HG02642 (cell line): ENCODE measurements around the gene TCTN3.
A peak's percentile ranks its signal among the peaks of the same experiment; 100 is the strongest.
"Not testable (repeated sequence)": the region's sequence is repeated elsewhere in the genome, so short reads cannot be mapped to it uniquely, and the experiment has no call there.

Experiments
- ATAC-seq: cut with Tn5 transposase; IDR thresholded peaks from one replicate; pipeline ENCODE4 v1.9.1; 2021; ENCODE audit warnings: mild to moderate bottlenecking; ENCODE audit not compliant: unreplicated experiment, poor library complexity

Gene TCTN3

DNA sequence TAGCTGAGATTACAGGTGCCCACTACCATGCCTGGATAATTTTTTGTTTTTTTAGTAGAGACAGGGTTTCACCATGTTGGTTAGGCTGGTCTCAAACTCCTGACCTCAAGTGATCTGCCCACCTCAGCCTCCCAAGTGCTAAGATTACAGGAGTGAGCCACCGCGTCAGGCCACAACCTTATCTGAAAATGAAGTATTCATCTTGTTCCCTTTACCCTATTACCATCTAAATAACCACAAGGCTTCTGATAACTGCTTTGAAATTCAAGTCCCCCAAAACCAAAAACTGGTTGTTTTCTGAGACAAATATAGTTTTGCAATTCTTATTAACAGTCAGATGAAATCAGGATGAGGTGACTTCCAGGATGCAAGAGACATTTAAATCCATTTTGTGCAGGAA, 2.4 kb downstream of the TCTN3 start:
- ATAC-seq: no peak

GRCh38 chr10:95688648-95689047, 5.1 kb downstream of the TCTN3 start:
- ATAC-seq: no peak

- ATAC-seq: no peak
These were observed 9.8 kb downstream of the TCTN3 start for GRCh38 chr10:95683966-95684365.

DNA sequence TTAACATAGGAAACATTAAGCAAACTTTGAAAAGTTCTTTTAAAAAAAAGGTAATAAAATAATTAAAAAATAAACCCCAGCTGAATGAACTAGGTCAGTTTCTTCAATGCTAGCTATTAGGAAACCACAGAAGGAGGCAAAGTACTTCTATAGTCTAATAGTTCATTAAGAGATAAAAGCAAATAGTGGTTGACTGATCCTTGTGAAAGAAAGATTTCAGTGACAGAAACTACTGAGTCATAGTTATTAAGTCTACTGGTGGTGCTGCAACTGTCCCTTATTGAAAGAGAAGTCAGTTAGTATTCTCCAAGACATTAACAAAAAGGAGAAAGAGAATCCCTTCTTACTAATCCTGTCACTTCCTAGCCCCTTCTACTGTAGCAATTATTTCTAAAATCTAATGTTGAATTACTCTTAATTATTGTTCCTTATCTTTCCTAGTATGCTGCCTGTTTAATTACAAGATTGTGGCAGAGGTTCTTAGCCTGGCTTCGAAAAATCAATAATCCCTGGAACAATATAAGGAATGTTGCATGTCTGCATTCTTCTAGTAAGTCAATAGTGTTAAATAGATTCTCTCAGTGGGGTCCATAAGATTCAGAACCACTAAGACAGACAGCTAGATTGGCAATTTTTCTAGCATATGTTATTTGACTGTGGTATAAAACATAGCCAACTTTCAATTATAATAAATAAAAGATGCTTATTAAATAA, 18.2 kb downstream of the TCTN3 start:
- ATAC-seq: no peak

DNA sequence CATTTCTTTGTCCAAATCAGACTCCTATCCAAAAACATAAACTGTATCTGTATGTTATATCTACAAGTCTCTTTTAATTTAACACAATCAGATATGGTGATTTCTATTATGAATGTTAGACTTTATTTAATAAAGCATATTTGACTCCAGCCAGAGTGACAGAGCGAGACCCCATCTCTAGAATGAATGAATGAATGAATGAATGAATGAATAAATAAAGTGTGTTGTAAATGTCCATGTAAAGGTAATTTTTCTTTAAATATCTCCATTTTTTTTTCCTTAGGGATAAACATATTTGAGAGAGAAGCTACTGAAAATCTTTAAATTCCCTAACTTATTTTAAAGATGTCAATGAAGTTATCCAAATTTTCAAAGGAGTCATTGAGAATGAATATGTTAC, 19.1 kb downstream of the TCTN3 start:
- ATAC-seq: no peak

- ATAC-seq: not testable (repeated sequence)
These were observed 21.1 kb downstream of the TCTN3 start for GRCh38 chr10:95672641-95673040.

GRCh38 chr10:95664543-95664942, 29.2 kb downstream of the TCTN3 start:
- ATAC-seq: no peak

GRCh38 chr10:95663496-95663895, 30.2 kb downstream of the TCTN3 start:
- ATAC-seq: no peak

GRCh38 chr10:95661818-95662217, 31.9 kb downstream of the TCTN3 start:
- ATAC-seq: no peak

DNA sequence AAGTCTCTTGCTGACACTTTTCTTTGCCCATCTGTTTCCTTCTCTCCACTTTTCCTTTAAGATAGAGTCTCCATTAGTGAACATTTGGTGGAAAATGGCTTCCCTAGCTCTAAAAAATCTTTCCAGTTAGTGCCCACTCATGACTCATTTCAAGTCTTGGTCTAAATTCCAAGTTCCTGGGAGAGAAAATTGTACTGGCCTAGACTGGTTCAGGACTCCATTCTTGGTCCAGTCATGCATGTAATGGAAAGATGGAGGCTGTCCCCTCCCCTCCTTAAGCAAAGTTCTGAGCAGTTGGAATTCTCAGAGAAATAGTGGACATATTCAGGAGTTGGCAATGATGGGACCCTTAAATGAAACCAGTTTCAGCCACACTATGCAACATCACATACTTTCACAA, 33.4 kb downstream of the TCTN3 start:
- ATAC-seq: no peak

DNA sequence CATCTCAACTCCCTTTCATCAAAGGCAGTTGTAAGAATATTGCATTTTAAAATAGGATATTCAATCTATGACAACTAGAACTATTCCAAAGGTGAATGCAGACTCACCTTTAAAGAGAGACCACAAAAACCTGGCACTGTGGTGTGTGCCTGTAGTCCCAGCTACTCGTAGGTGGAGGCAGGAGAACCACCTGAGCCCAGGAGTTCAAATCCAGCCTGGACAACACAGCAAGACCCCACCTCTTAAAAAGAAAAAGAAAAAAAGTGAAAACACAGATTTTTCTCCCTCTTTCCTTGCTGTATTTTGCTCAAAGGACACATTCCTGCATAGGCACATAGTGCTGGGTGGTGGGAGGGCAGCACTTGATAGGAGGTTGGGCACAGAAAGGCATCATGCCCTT, 36.5 kb downstream of the TCTN3 start:
- ATAC-seq: no peak

- ATAC-seq: peak; percentile 93
These were observed 37.2 kb downstream of the TCTN3 start, which contains the start of gene ALDH18A1 for GRCh38 chr10:95656291-95657164. Gene ALDH18A1 (minus strand): TSS chr10:95656711. CDS start chr10:95653377, 3,334 bp downstream.

- ATAC-seq: peak; percentile 14
These were observed 38.0 kb downstream of the TCTN3 start for GRCh38 chr10:95655571-95656290.

- no peak for ATAC-seq
These were observed 39.8 kb downstream of the TCTN3 start for GRCh38 chr10:95653895-95654294.

DNA sequence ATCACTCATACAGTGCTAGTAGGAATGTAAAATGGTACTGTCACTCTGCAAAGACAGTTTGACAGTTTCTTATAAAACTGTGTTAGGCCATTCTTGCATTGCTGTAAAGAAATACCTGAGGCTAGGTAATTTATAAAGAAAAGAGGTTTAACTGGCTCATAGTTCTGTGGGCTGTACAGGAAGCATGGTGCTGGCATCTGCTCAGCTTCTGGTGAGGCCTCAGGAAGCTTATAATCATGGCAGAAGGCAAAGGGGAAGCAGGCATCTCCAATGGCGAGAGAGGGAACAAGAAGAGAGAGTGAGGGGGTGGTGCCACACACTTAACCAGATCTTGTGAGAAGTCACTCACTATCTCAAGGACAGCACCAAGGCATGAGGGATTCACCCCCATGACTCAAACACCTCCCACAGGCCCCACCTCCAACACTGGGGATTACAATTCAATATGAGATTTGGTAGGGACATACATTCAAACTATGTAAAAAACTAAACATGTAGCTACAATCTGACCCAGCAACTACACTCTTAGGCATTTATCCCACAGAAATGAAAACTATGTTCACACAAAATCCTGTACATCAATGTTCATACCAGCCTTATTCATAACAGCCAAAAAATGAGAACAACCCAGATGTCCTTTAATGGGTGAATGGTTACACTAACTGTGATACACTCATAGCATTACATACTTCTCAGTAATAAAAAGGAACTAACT, 42.2 kb downstream of the TCTN3 start:
- no peak for ATAC-seq

DNA sequence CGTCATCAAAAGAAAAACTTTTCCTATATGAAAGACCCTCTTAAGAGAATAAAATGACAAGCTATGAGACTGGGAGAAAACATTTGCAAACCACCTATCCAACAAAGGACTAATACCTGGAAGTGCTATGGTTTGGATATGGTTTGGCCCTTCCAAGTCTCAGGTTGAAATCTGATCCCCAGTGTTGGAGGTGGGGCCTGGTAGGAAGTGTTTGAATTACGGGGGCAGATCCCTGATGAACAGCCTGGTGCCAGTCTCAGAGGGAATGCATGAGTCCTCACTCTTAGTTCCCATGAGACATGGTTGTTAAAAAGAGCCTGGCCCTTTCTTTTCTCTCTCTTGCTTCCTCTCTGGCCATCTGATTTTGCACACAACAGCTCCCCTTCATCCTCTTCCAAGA, 43.5 kb downstream of the TCTN3 start:
- no peak for ATAC-seq

GRCh38 chr10:95648138-95648537, 45.6 kb downstream of the TCTN3 start:
- ATAC-seq: no peak

- ATAC-seq: no peak
These were observed 47.6 kb downstream of the TCTN3 start for GRCh38 chr10:95646160-95646559.

DNA sequence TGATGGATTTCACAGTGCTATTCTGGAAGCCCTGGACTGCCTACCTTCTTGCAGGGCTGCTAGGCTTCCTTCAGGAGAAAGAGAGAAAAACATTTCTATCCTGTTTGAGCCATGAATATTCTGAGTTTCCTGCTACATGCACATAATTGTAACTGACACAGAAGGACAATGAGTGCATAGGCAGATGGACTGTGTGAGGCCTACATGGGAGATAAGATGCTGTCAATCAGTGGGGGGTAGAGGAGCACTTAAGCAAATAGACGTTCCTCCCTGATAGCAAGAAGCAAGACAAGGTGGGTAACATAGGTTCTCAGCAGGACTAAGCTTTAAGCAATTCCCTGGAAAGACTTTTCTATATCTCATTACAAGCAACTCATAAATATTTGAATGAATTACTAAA, 48.8 kb downstream of the TCTN3 start:
- ATAC-seq: no peak

DNA sequence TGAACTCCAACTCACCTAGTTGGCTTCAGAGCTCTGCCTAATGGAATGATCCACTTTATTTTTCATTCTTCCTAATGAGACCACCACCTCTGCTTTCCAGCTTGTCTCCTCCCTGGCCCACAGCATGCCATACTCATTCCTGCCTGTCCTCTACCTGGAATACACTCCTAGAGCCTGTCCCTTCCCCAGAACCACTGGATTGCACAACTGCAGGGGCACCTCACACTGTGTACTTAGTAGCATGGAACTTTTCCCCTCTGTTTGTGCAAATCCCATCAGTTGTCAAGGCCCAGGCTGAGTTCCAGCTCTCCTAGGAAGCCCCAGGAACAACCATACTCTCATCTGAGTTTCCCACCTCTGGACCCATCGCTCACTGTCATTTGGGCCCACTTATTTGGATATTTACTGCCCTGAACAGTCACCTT, 52.8 kb downstream of the TCTN3 start:
- no peak for ATAC-seq
